Fibroblast of the aortic adventitia (primary cell): Measurements from ENCODE around the gene CLEC1A. TPM values are rescaled to one million over a fixed set of nuclear protein-coding genes. Genes with fewer than 3 reads are reported as not detected.

Source experiments
- DNase-seq: peaks from one replicate; pipeline ENCODE4 v3.0.0-alpha.2; 2010; ENCODE audit warnings: low read depth
- H3K4me3 ChIP-seq: 2 replicates; pipeline ENCODE4 v1.5.1; 2011; ENCODE audit warnings: low read depth, mild to moderate bottlenecking, control low read depth, low read length, moderate library complexity
- CTCF ChIP-seq: IDR thresholded peaks from 2 replicates; pipeline ENCODE4 v1.5.1; 2011; ENCODE audit warnings: mild to moderate bottlenecking, low read length, control low read depth, inconsistent platforms; ENCODE audit not compliant: insufficient read depth
- total RNA-seq: library from RNA; depleted of rRNA; stranded (reverse); fragments of >200 nt; gene quantifications from 2 replicates; pipeline ENCODE4 v1.2.3, GENCODE V29; 2012; ENCODE audit warnings: low replicate concordance

CLEC1A gene
- total RNA-seq, 1 donor: not detected

GRCh38 chr12:10132850-10133370 is 34.1 kb upstream of the CLEC1A start:
- no peak for TF ChIP-seq CTCF
- no peak for DNase-seq
- H3K4me3 ChIP-seq: no peak overlapping the region

GRCh38 chr12:10131111-10131690 is 32.4 kb upstream of the CLEC1A start:
- TF ChIP-seq CTCF: no peak
- no peak for DNase-seq
- no peak overlapping the region for H3K4me3 ChIP-seq

GRCh38 chr12:10130042-10130441 is 31.3 kb upstream of the CLEC1A start, which contains the start of gene CLEC7A:
Gene CLEC7A, minus strand, starts transcription at chr12:10130199. Its CDS starts 117 bp downstream, at chr12:10130082.
- no peak within 1 kb of the TSS for H3K4me3 ChIP-seq
- TF ChIP-seq CTCF: no peak
- DNase-seq: no peak

- no peak overlapping the region for H3K4me3 ChIP-seq
- DNase-seq: no peak
- no peak for TF ChIP-seq CTCF
These were observed 29.9 kb upstream of the CLEC1A start for GRCh38 chr12:10128687-10129086.

- no peak for TF ChIP-seq CTCF
- no peak for DNase-seq
- H3K4me3 ChIP-seq: no peak overlapping the region
These were observed 27.6 kb upstream of the CLEC1A start for GRCh38 chr12:10126413-10126812.

- H3K4me3 ChIP-seq: no peak overlapping the region
- TF ChIP-seq CTCF: no peak
- DNase-seq: no peak
These were observed 23.9 kb upstream of the CLEC1A start for GRCh38 chr12:10122689-10123088.

- no peak for DNase-seq
- no peak overlapping the region for H3K4me3 ChIP-seq
- TF ChIP-seq CTCF: no peak
These were observed 22.5 kb upstream of the CLEC1A start for GRCh38 chr12:10121278-10121677.
